ENCODE results near the gene AEN. TPM values are rescaled to one million over a fixed set of nuclear protein-coding genes. Genes with fewer than 3 reads are reported as not detected.
"Not testable (repeated sequence)": the region's sequence is repeated elsewhere in the genome, so short reads cannot be mapped to it uniquely, and the experiment has no call there.

AEN gene
- total RNA-seq, 2 experiments from 2014 or later = 38.2 to 42.5 TPM

GRCh38 chr15:88642514-88642913, 21.4 kb downstream of the AEN start:
- POLR2A ChIA-PET; ATAC-seq (ENCODE audit: low read depth); DNase-seq; H3K9me3 Mint-ChIP-seq; H3K27me3 Mint-ChIP-seq: not testable (repeated sequence)
- Mint-ChIP-seq H3K27ac (peak overlapping the region; percentile 73), H3K4me1 (peaks cover 56% of the 10 kb centered on the region), H3K4me3 (peak overlapping the region; percentile 60), H3K36me3 (peaks cover 41% of the 10 kb centered on the region)

- no peaks in the 10 kb centered on the region for H3K9me3 Mint-ChIP-seq
- POLR2A ChIA-PET = interaction anchor here (1.1 to 4.7 kb wide), 2 partner anchors 9 to 20 kb away, joined by 4 to 17 read pairs; no protein-coding TSS in a partner anchor
Measured at GRCh38 chr15:88644741-88645140, 23.6 kb downstream of the AEN start.

GRCh38 chr15:88645171-88646087, 24.3 kb downstream of the AEN start:
- ATAC-seq (ENCODE audit: low read depth) (no peak), DNase-seq (no peak)
- peaks cover 39% of the 10 kb centered on the region for H3K36me3 Mint-ChIP-seq
- no peaks in the 10 kb centered on the region for H3K27me3 Mint-ChIP-seq
- peak overlapping the region; percentile 56 for H3K27ac Mint-ChIP-seq
- peaks cover 58% of the 10 kb centered on the region for H3K4me1 Mint-ChIP-seq
- H3K9me3 Mint-ChIP-seq = no peaks in the 10 kb centered on the region
- POLR2A ChIA-PET = interaction anchor here (0.9 to 4.7 kb wide), 3 partner anchors 10 to 24 kb away, joined by 3 to 17 read pairs (median 4); partner anchors contain the start of gene AEN
- no peak overlapping the region for H3K4me3 Mint-ChIP-seq

More at GRCh38 chr15:88644741-88645140, 23.6 kb downstream of the AEN start:
- Mint-ChIP-seq H3K27me3 (no peaks in the 10 kb centered on the region), H3K4me3 (no peak overlapping the region), H3K27ac (peak overlapping the region; percentile 19), H3K36me3 (peaks cover 44% of the 10 kb centered on the region), H3K4me1 (peaks cover 63% of the 10 kb centered on the region)
- DNase-seq = no peak
- ATAC-seq (ENCODE audit: low read depth) = no peak

- Mint-ChIP-seq H3K9me3 (no peaks in the 10 kb centered on the region), H3K4me1 (peaks cover 61% of the 10 kb centered on the region), H3K27me3 (no peaks in the 10 kb centered on the region), H3K27ac (peak overlapping the region; percentile 42), H3K36me3 (peaks cover 38% of the 10 kb centered on the region), H3K4me3 (no peak overlapping the region)
- ATAC-seq (ENCODE audit: low read depth) (no peak), DNase-seq (no peak)
- POLR2A ChIA-PET = interaction anchor here (0.9 to 4.7 kb wide), 4 partner anchors 11 to 25 kb away, joined by 3 to 17 read pairs (median 4); partner anchors contain the start of gene AEN
Measured at GRCh38 chr15:88646088-88646405, 24.9 kb downstream of the AEN start.

GRCh38 chr15:88646951-88647350, 25.8 kb downstream of the AEN start:
- POLR2A ChIA-PET = interaction anchor here (1.1 to 4.7 kb wide), 2 partner anchors 12 to 22 kb away, joined by 3 to 17 read pairs; no protein-coding TSS in a partner anchor
- ATAC-seq (ENCODE audit: low read depth) (no peak), DNase-seq (no peak)
- H3K9me3 Mint-ChIP-seq = no peaks in the 10 kb centered on the region
- H3K4me3 Mint-ChIP-seq = no peak overlapping the region
- H3K4me1 Mint-ChIP-seq = peaks cover 70% of the 10 kb centered on the region
- no peaks in the 10 kb centered on the region for H3K27me3 Mint-ChIP-seq
- H3K36me3 Mint-ChIP-seq = peaks cover 38% of the 10 kb centered on the region
- H3K27ac Mint-ChIP-seq = peak overlapping the region; percentile 71

GRCh38 chr15:88647351-88648105, 26.4 kb downstream of the AEN start:
- Mint-ChIP-seq H3K4me1 (peaks cover 65% of the 10 kb centered on the region), H3K27ac (peak overlapping the region; percentile 90), H3K36me3 (peaks cover 34% of the 10 kb centered on the region), H3K9me3 (no peaks in the 10 kb centered on the region), H3K27me3 (no peaks in the 10 kb centered on the region), H3K4me3 (peak overlapping the region; percentile 8)
- DNase-seq (no peak), ATAC-seq (ENCODE audit: low read depth) (no peak)
- POLR2A ChIA-PET = interaction anchor here (0.6 to 4.7 kb wide), 3 partner anchors 12 to 23 kb away, joined by 3 to 17 read pairs (median 3); no protein-coding TSS in a partner anchor

- Mint-ChIP-seq H3K27me3 (no peaks in the 10 kb centered on the region), H3K4me1 (peaks cover 67% of the 10 kb centered on the region), H3K4me3 (peak overlapping the region; percentile 79), H3K9me3 (no peaks in the 10 kb centered on the region), H3K27ac (peak overlapping the region; percentile 90), H3K36me3 (peaks cover 33% of the 10 kb centered on the region)
- DNase-seq (no peak), ATAC-seq (ENCODE audit: low read depth) (no peak)
- POLR2A ChIA-PET = interaction anchor here (1.1 to 4.7 kb wide), 4 partner anchors 15 to 24 kb away, joined by 3 to 17 read pairs (median 6); no protein-coding TSS in a partner anchor
Measured at GRCh38 chr15:88648357-88649214, 27.4 kb downstream of the AEN start.

GRCh38 chr15:88649286-88649733, 28.2 kb downstream of the AEN start:
- Mint-ChIP-seq H3K27me3 (no peaks in the 10 kb centered on the region), H3K36me3 (peaks cover 28% of the 10 kb centered on the region), H3K9me3 (no peaks in the 10 kb centered on the region), H3K4me3 (peak overlapping the region; percentile 79), H3K27ac (peak overlapping the region; percentile 90), H3K4me1 (peaks cover 63% of the 10 kb centered on the region)
- POLR2A ChIA-PET = interaction anchor here (0.8 to 1.6 kb wide), 6 partner anchors 9 to 27 kb away, joined by 3 to 8 read pairs (median 5); partner anchors contain the start of gene AEN
- peak; percentile 78 for DNase-seq
- ATAC-seq (ENCODE audit: low read depth) = peak; percentile 90

- DNase-seq (no peak), ATAC-seq (ENCODE audit: low read depth) (no peak)
- H3K27me3 Mint-ChIP-seq = no peaks in the 10 kb centered on the region
- H3K36me3 Mint-ChIP-seq = peaks cover 31% of the 10 kb centered on the region
- POLR2A ChIA-PET = interaction anchor here (0.8 to 1.6 kb wide), 6 partner anchors 8 to 28 kb away, joined by 3 to 8 read pairs (median 5); partner anchors contain the start of gene AEN
- H3K4me1 Mint-ChIP-seq = peaks cover 63% of the 10 kb centered on the region
- H3K9me3 Mint-ChIP-seq = no peaks in the 10 kb centered on the region
- peak overlapping the region; percentile 90 for H3K27ac Mint-ChIP-seq
- H3K4me3 Mint-ChIP-seq = peak overlapping the region; percentile 79
Measured at GRCh38 chr15:88649753-88650551, 28.8 kb downstream of the AEN start.

- DNase-seq (no peak), ATAC-seq (ENCODE audit: low read depth) (no peak)
- Mint-ChIP-seq H3K4me1 (peaks cover 62% of the 10 kb centered on the region), H3K27me3 (no peaks in the 10 kb centered on the region), H3K9me3 (no peaks in the 10 kb centered on the region), H3K36me3 (peaks cover 28% of the 10 kb centered on the region), H3K4me3 (peak overlapping the region; percentile 16), H3K27ac (peak overlapping the region; percentile 56)
- POLR2A ChIA-PET = interaction anchor here (1.5 to 1.6 kb wide), 2 partner anchors 25 to 26 kb away, joined by 5 to 8 read pairs; no protein-coding TSS in a partner anchor
Measured at GRCh38 chr15:88650556-88650955, 29.4 kb downstream of the AEN start.

GRCh38 chr15:88651136-88651732, 30.1 kb downstream of the AEN start:
- DNase-seq (no peak), ATAC-seq (ENCODE audit: low read depth) (no peak)
- Mint-ChIP-seq H3K4me3 (no peak overlapping the region), H3K27me3 (no peaks in the 10 kb centered on the region), H3K36me3 (peaks cover 22% of the 10 kb centered on the region), H3K27ac (peak overlapping the region; percentile 56), H3K4me1 (peaks cover 61% of the 10 kb centered on the region), H3K9me3 (no peaks in the 10 kb centered on the region)
- POLR2A ChIA-PET = no interaction called here

Measured in activated naive CD8-positive, alpha-beta T cell treated with anti-CD3 and anti-CD28 coated beads, Interleukin-2, amount 10 ng/mL, durations not matched to agents 7 days and 5 days (primary cell).